MM.1S (cell line): ENCODE measurements around the gene CCDC88C.

Experiments
- EZH2 ChIP-seq: fragments of 300-600 bp; sonication (generic); optimal IDR thresholded peaks from 2 replicates; pipeline ENCODE3; 2017; ENCODE audit warnings: low read depth, mild to moderate bottlenecking, antibody characterized with exemption, low read length, mixed read lengths
- EZH2phosphoT487 ChIP-seq: fragments of 300-600 bp; sonication (generic); IDR thresholded peaks from 2 replicates; pipeline ENCODE4 v1.6.1; 2018; ENCODE audit warnings: antibody characterized with exemption, low read length
- TF ChIP-seq, protein P1 (sequence below): fragments of 300-600 bp; sonication (generic); IDR thresholded peaks from 2 replicates; pipeline ENCODE4 v1.5.1; 2016; ENCODE audit warnings: antibody characterized with exemption, low read length, mixed read lengths

DNA sequence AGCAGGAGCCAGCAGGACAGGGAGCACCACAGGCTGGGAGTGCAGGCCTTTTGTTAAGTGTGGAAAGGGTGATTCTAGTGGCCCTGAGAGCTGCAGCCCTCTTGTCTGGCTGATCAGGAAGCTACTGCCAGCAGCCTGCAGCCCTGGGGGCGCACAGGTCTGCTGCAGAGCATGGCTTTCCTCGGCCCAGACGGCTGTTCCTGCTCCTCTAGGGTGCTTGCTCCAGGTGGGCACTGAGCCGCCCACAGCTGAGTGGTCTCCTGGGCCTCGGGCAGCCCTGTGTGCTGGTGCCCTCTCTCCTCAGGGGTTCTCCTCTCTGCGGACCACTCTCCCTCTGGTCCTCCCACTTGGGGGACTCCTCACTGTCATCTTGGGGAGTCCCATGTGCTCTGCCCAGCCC, 18.9 kb downstream of the CCDC88C start:
- TF ChIP-seq, protein P1, sequence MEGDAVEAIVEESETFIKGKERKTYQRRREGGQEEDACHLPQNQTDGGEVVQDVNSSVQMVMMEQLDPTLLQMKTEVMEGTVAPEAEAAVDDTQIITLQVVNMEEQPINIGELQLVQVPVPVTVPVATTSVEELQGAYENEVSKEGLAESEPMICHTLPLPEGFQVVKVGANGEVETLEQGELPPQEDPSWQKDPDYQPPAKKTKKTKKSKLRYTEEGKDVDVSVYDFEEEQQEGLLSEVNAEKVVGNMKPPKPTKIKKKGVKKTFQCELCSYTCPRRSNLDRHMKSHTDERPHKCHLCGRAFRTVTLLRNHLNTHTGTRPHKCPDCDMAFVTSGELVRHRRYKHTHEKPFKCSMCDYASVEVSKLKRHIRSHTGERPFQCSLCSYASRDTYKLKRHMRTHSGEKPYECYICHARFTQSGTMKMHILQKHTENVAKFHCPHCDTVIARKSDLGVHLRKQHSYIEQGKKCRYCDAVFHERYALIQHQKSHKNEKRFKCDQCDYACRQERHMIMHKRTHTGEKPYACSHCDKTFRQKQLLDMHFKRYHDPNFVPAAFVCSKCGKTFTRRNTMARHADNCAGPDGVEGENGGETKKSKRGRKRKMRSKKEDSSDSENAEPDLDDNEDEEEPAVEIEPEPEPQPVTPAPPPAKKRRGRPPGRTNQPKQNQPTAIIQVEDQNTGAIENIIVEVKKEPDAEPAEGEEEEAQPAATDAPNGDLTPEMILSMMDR, result no peak
- no peak for TF ChIP-seq EZH2
- no peak for TF ChIP-seq EZH2phosphoT487
